ENCODE results near the gene KANSL2. TPM values are rescaled to one million over a fixed set of nuclear protein-coding genes. Genes with fewer than 3 reads are reported as not detected.

Gene KANSL2
- total RNA-seq, 1 experiment from 2014 or later = 48.1 TPM

- no peak for TF ChIP-seq ATF6 (CRISPR knock-in tag; IDR thresholded peaks at IDR 0.05)
- TF ChIP-seq CBFB (CRISPR knock-in tag; IDR thresholded peaks at IDR 0.05; ENCODE audit: low read depth) = no peak
- TF ChIP-seq ZNF396 (CRISPR knock-in tag; IDR thresholded peaks at IDR 0.05; ENCODE audit: borderline replicate concordance) = no peak
- TF ChIP-seq ATF2 (CRISPR knock-in tag; IDR thresholded peaks at IDR 0.05; ENCODE audit: borderline replicate concordance, low read depth) = no peak
- TF ChIP-seq NFYB (CRISPR knock-in tag; conservative IDR thresholded peaks at IDR 0.05; ENCODE audit: low read depth) = peak; percentile 9; the same call in 1 of the 2 replicates
- TF ChIP-seq CDX4 (CRISPR knock-in tag; IDR thresholded peaks at IDR 0.05; ENCODE audit: borderline replicate concordance) = no peak
- peak; percentile 97 for TF ChIP-seq CREM (CRISPR knock-in tag; IDR thresholded peaks at IDR 0.05)
- peak; percentile 99 for TF ChIP-seq USF1 (CRISPR knock-in tag; IDR thresholded peaks at IDR 0.05)
- peak; percentile 64 for TF ChIP-seq FOXP1 (CRISPR knock-in tag; IDR thresholded peaks at IDR 0.05; ENCODE audit: borderline replicate concordance)
- peak; percentile 48; the same call in 1 of the 2 replicates for TF ChIP-seq NFE2L1 (CRISPR knock-in tag; IDR thresholded peaks at IDR 0.05)
- TF ChIP-seq USF2 (CRISPR knock-in tag; IDR thresholded peaks at IDR 0.05) = peak; percentile 99
- TF ChIP-seq SP1 (CRISPR knock-in tag; conservative IDR thresholded peaks at IDR 0.05) = peak; percentile 84
- no peak for TF ChIP-seq ZNF219 (CRISPR knock-in tag; IDR thresholded peaks at IDR 0.05; ENCODE audit: borderline replicate concordance)
- no peak for TF ChIP-seq PREB (CRISPR knock-in tag; IDR thresholded peaks at IDR 0.05; ENCODE audit: borderline replicate concordance)
- TF ChIP-seq CTCF (IDR thresholded peaks at IDR 0.05) = no peak
- no peak for TF ChIP-seq OVOL2 (CRISPR knock-in tag; IDR thresholded peaks at IDR 0.05; ENCODE audit: borderline replicate concordance)
- TF ChIP-seq MLX (CRISPR knock-in tag; IDR thresholded peaks at IDR 0.05) = no peak
- TF ChIP-seq TEAD1 (CRISPR knock-in tag; IDR thresholded peaks at IDR 0.05) = 0 out of 2 replicates have a peak, but pooled peaks have one; percentile 12
- TF ChIP-seq ZSCAN18 (CRISPR knock-in tag; IDR thresholded peaks at IDR 0.05) = no peak
- no peak for TF ChIP-seq AFF4 (CRISPR knock-in tag; IDR thresholded peaks at IDR 0.05; ENCODE audit: borderline replicate concordance)
- TF ChIP-seq FOXJ3 (CRISPR knock-in tag; IDR thresholded peaks at IDR 0.05; ENCODE audit: borderline replicate concordance) = no peak
Observed at GRCh38 chr12:48716493-48717251, 34.6 kb upstream of the KANSL2 start, which contains the start of gene CCNT1 (continued).

Measured in WTC11 (cell line).